ENCODE measurements around the gene UCP3. TPM values are rescaled to one million over a fixed set of nuclear protein-coding genes. Genes with fewer than 3 reads are reported as not detected.
"Not testable (repeated sequence)": the region's sequence is repeated elsewhere in the genome, so short reads cannot be mapped to it uniquely, and the experiment has no call there.

The UCP3 gene
- total RNA-seq, 1 donor from 2014 or later = 0.28 TPM

DNA sequence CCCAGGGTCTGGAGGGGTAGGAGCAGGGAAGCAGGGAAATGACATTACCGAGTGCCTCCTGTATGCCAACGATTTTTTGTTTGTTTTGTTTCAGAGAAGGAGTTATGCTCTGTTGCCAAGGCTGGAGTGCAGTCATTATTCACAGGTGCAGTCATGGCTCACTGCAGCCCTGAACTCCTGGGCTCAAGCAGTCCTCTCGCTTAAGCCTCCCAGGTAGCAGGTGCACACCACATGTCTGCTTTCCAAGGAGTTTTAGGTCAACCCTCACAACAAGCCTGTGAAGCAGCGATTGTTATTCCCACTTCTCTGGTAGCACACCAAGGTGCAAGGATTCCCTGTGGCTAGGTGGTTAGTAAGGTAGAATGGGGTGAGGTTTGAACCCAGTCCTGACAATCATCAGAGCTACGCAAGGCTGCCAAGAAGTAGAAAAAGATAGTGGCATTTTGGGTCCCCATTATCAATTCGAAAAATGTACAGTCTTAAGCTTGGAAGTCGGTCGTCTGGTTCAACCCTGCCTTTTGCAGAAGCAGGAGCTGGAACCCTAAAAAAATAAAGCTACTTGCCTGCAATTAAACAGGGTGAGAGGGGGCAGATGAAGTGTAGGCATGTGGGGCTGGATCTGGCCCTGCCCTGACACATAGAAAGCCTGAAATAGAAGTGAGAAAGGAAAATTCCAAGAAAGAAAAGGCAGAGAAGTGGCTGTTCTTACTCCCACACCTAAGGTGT is 9.1 kb downstream of the UCP3 start:
- peak; percentile 32 for ATAC-seq

DNA sequence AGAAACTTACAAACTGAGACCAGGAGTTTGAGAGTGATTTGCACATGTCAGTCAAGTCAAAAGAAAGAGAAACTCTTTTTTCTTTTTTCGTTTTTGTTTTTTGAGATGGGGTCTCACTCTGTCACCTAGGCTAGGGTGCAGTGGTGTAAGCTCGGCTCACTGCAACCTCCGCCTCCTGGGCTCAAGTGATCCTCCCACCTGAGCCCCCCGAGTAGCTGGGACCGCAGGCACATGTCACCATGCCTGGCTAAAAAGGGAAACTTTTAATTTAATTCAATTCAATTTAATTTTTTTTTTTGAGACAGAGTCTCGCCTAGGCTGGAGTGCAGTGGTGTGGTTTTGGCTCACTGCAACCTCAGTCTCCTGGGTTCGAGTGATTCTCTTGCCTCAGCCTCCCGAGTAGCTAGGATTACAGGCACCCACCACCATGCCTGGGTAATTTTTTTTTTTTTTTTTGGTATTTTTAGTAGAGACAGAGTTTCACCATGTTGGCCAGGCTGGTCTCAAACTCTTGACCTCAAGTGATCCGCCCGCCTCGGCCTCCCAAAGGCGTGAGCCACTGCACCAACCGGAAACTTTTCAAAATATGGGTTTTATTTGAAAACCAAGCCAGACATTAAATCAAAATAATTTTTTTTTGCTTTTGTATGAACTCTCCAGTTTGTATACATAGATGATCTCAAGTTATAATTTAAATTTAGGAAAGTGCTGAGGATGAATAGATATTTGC is 9.9 kb downstream of the UCP3 start:
- no peak for ATAC-seq

DNA sequence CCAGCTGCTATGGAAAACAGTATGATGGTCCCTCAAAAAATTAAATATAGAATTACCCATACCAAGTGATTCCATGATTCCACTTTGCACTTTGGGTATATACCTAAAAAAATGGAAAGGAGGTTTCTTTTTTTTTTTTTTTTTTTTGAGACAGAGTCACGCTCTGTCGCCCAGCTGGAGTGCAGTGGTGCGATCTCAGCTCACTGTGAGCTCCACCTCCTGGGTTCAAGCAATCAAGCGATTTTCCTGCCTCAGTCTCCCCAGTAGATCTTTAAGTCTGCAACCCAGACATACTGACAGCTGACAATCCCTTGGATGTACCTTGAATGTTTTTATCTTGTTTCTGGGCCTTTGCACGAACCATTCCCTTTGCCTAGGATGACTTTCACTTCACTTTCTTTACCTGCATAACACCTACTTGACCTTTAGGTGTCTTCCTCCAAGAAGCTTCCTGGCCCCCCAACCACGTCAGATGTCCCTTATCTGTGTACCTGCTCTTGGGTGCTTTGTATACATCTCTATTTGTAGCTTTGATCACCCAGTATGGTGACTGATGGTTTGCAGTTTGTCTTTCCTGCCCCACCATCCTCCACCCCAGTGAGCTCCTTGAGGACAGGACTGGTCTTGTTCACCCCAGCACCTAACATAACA is 11.6 kb downstream of the UCP3 start:
- no peak for ATAC-seq

DNA sequence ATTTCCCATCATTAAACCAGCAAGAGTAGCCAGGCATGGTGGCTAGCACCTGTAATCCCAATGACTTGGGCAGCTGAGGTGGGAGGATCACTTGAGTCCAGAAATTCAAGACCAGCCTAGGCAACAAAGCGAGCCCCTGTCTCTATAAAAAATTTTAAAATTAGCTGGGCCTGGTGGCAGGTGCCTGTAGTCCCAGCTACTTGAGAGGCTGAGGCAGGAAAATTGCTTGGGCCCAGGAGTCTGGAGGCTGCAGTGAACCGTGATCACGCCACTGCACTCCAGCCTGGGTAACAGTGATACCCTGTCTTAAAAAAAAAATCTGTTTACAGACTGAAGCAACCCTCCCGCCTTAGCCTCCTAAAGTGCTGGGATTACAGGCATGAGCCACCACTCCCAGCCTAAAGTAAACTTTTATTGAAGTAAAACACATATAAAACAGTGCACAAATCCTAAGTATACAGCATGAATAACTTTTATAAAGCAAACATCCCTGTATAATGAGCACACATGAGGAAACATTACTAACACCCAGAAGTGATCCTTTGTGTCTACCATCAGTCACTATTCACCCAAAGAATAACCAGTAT is 12.6 kb downstream of the UCP3 start:
- ATAC-seq = no peak

DNA sequence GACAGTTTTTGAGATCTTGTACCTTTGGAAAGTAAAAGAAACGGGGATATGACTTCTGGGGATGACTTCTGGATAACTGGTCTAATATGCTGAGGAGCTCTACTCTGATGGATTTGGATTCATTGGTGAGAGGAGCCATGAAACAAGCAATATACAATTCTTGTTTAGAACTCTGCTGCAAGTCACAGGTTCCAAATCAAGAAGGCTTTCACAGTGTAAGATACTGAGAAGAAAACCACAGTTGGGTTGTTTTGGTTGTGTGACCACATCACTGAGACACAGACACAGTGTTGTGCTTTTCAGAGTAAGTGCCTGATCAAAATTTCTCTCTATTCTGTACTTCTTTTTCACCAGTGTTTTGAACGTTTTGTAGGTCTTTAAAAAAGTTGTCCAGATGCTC is 13.2 kb downstream of the UCP3 start:
- ATAC-seq = no peak

GRCh38 chr11:73995247-73995646 is 13.6 kb downstream of the UCP3 start:
- no peak for ATAC-seq

- no peak for ATAC-seq
These were observed 17.3 kb downstream of the UCP3 start for GRCh38 chr11:73991471-73992006.

DNA sequence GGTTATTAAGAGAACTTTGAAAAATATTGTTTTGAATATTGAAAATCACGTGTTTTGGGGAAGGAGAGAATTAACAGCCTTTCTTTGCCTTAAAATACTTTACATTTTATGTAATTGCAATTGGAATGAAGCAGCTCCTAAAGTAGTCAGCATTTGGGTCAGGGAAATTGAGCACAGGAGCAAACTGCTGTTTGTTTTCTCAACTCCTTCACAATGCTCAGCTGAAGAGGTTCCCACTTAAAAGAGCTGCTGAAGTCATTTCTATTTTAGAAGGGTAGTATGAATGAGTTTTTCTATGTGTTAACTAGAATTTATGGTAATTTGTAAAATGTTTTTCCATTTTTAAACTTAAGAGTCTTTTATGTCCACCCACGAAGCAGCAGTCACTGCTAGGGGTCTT is 18.2 kb downstream of the UCP3 start:
- ATAC-seq = no peak

DNA sequence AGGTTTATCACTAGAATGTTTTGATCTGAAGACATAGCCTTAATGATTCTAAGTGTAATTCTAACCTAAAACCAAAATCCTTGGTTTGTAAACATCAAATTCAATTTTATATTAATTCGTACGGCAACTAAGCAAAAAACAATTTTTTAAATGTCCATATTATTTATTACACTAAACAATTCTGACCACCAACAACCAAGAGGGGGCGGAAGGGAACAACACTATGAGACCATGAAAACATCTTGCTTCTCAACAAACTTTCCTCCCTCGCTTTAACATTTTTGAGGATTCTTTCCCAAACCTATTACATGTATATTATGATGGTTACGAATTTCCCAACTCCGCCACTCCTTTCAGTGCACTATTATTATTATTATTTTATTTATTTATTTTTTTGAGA is 19.7 kb downstream of the UCP3 start:
- ATAC-seq = no peak

GRCh38 chr11:73988227-73988626 is 20.7 kb downstream of the UCP3 start:
- no peak for ATAC-seq

DNA sequence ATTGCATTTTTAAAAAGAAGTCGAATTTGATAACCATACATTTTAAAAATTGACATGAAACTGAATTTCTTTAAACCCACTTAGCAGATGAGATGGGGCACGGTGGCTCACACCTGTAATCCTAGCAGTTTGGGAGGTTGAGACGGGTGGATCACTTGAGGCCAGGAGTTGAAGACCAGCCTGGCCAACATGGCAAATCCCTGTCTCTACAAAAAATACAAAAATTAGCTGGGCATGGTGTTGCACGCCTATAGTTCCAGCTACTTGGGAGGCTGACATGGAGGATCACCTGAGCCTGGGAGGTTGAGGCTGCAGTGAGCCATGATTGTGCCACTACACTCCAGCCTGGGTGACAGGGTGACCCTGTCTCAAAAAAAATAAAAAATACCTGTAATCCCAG is 23.2 kb downstream of the UCP3 start:
- not testable (repeated sequence) for ATAC-seq

- ATAC-seq = no peak
These were observed 24.9 kb downstream of the UCP3 start for GRCh38 chr11:73983741-73984538.

GRCh38 chr11:73982990-73983740 is 25.7 kb downstream of the UCP3 start:
- ATAC-seq = peak; percentile 89

GRCh38 chr11:73982595-73982989 is 26.3 kb downstream of the UCP3 start, which contains the start of gene UCP2:
Gene UCP2 (minus strand): TSS chr11:73982843. CDS start chr11:73978378, 4,465 bp downstream.
- peak; percentile 83 for ATAC-seq

GRCh38 chr11:73981051-73981805 is 27.7 kb downstream of the UCP3 start:
- no peak for ATAC-seq

DNA sequence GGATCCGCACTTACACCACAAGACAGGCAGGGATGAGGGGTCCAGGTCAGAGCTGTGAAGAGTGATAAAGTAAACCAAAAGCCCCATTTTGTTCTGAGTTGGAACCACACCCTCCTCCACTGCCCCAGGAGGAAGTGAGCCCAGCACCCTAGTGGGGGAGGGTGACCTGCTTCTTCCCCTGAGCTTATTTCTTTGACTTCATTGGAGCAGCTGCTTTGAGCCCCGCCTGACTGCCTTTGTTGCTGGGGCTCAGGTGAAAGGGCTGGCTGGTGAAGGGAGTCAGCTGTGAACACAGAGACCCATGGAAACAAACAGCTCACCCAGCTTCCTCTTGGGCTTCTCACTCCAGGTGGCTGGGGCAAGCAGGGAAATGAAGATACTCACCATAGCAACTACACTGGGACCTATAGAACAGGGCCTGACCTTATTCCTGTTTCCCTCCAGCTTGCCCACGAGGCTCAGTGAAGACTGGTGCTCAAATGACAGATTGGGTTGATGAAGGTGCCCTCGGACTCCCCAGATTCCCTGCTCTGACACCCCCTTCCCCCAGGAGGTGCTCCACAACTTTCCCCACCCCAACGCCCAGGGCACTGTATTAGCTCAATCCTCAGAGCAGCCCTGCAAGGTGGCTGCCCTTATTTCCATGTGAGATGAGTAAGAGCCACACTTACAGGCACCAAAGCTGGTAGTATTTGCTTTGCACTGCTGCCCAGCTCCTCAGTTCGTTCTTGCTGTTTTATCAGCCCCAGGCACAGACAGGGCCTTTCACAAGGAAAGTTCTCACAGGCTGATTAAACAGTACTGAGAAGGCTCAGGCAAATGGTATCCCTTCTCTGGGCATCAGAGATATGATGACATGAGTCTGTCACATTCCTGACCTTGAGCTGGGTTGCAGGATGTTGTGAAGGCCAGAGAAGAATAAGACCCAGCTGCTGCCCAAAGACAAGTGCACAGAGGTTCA is 28.6 kb downstream of the UCP3 start:
- peak; percentile 49 for ATAC-seq

DNA sequence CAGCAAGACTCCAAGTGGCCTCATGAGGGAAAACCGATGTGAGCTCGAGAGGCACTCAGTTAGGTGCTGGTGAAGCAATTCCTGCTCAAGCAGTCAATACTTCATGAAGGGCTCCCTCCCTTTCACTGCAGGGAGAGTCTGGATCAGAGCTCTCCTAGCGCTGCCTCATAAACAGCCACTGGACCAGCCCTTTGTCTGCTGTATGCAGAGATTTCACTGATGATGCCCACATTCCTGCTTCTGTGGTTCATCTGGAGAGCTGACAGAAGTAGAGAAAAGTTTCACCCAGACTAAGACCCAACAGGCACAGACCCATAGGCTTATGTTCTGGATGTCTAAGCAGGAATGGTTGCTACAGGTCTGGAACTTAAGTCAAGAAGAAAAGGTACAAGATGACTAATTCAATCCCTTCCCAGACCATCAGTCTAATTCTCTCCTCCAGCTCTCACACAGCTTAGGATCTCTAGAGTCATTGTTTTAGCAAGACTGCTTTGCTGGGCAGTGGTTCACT is 30.3 kb downstream of the UCP3 start:
- no peak for ATAC-seq

DNA sequence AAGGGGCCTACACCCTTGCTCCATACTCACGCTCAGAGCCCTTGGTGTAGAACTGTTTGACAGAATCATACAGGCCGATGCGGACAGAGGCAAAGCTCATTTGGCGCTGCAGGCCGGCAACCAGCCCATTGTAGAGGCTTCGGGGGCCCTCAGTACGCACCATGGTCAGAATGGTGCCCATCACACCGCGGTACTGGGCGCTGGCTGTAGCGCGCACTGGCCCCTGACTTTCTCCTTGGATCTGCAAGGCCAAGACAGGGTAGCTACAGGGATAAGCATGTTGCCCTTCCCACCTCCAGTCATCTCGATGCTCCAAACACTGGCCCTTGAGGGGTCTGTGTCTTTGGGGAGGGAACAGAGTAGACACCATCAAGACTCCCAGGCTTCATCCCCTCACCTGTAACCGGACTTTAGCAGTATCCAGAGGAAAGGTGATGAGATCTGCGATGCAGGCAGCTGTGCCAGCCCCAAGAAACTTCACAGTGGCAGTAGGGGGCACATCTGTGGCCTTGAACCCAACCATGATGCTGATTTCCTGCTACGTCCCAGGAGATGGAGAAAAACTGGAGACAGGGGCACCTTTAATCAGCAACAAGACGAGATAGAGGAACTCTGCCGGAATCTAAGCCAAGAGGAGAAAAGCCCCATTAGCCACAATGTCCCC is 30.9 kb downstream of the UCP3 start:
- no peak for ATAC-seq

All from esophagus mucosa (tissue), 1 donor.